GM18520 (cell line): Measurements from ENCODE around the gene KAT8.

ENCODE experiments used
- ATAC-seq: cut with Tn5 transposase; IDR thresholded peaks from one replicate; pipeline ENCODE4 v1.9.1; 2021; ENCODE audit not compliant: unreplicated experiment

The KAT8 gene

DNA sequence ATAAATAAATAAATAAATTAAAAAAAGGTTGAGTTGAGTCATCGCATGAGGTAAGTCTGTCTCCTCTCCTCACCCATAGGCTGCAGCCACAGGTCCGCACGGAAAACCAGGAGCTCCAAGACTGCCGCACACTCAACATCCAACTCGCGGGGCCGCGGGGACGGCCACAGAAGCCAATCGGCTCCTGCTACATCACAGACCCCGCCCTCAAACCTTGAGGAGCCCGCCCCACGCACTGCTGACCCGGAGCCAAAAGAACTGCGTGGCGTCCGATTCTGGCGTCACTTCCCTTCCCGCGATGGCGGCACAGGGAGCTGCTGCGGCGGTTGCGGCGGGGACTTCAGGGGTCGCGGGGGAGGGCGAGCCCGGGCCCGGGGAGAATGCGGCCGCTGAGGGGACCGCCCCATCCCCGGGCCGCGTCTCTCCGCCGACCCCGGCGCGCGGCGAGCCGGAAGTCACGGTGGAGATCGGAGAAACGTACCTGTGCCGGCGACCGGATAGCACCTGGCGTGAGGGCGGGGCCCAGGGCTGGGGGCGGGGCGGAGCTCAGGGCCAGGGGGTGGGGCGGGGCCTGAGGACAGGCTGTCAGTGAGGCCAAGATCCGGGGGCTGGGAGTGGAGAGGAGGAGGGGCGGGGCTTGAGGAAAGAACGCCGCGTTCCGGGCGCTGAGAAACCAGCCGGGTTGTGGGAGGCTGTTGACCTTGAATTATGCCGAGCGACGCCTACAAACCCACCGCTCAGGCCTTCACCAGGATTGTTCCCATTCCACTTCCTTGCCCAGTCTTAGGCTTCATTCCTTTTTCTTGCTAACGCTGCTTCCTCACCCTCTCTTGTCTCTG, at the start of gene KAT8:
Gene KAT8, plus strand, starts transcription at position 281 of the 839 bp plus-strand sequence. Its CDS starts 18 bp downstream, at position 299.
- ATAC-seq: peak; percentile 82

DNA sequence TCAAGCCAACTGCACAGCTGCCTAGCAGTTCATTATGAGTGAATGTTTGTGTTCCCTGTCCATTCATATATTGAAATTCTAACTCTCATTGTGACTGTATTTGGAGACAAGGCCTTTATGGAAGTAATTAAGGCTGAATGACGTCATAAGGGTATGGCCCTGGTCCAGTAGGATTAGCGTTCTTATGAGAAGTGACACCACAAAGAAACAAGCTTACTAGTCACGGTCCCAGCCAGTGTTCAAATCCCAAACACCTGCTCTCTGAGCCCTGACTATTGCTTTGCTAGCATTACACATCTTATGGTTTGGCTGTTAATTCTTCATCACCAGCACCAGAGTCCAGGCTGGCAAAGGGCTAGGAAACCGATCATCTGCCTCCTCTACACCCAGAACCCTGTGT, 45.6 kb upstream of the KAT8 start:
- no peak for ATAC-seq

- no peak for ATAC-seq
These were observed 44.8 kb upstream of the KAT8 start for GRCh38 chr16:31072540-31073141.

DNA sequence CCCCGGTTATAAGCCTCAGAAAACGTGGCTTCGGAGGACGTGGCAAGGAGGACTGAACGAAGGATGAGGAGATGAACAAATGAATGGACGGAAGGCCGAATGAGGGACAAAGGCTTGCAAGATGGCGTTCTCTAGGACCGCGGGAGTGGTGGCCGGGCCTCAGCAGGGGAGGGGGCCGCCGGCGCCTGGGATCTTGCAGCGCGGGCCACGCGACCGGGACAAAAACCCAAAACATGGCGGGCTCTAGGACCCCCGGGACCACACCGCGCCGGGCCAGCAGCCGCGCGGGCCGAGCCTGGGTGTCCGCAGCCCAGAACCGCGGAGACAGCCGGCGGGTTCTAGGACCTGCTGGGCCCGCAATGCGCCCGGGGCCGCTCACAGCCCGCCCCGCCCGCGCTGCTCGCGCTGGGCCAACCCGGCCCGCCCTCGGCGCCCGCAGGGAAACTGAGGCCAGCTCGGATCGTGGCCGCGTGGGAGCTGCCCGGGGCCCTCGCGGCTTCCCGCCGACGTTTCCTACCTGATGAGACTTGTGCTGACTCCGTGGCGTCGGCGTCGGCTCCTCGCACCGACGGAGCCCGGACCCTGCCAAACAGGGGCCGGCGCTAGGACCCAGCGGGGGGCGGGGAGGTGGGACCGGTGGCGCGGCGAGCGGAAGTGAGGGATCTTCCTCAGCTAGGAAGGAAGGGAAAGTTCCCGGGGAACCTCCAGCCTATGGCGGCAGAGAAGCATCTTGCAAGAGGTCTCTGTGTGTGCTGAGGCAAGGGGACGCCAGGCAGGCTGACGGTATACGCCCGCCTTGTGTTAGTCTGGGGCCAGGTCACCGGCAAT, 44.1 kb upstream of the KAT8 start:
- peak; percentile 40 for ATAC-seq

DNA sequence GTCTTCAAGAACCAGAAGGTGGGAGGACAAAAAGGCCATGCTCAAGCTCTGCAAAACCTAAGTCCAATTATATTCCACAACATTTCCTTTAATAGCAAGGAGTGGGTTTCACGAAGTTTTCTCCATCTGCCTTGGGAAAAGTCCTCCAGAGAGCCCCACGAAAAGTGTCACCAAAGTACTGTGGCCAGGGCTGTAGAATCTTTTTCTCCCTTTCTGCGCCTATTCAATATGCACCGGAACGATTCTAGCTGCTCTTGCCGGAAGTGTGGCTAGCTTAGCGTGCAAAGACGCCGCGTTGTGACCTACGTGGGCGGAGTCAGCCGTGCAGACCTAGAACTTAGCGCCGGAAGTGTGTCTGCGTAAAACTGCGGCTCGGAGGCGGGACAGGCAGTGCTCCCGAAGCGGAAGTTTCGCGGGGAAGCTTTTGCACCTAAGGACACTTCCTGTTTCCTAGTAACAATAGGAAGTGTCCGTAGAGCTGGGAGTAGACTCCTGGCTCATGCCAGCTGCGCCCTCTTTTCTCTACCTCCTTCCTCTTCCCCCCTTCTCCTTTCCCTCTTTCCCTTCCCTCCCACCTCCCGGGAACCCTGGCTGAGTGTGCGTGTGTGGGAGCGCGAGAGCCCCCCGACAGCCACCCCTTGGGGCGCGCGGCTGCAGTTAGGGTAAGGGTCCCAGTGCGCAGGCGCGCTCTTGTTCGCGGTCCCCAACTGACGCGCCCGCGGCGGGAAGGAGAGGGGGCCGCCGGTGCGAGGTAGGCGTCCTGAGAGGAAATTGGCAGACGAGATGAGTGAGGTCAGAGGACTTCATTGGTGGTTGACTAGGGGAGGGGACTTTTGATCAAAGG, 43.3 kb upstream of the KAT8 start, which contains the start of the genes ZNF646 and ZNF668:
Gene ZNF646, plus strand, starts transcription at position 453 of the 844 bp plus-strand sequence. CDS start 1,903 bp downstream, outside the sequence.
Gene ZNF668, minus strand, starts transcription at position 271 of the 844 bp plus-strand sequence. CDS start 9,781 bp downstream, outside the sequence.
- peak; percentile 57 for ATAC-seq

DNA sequence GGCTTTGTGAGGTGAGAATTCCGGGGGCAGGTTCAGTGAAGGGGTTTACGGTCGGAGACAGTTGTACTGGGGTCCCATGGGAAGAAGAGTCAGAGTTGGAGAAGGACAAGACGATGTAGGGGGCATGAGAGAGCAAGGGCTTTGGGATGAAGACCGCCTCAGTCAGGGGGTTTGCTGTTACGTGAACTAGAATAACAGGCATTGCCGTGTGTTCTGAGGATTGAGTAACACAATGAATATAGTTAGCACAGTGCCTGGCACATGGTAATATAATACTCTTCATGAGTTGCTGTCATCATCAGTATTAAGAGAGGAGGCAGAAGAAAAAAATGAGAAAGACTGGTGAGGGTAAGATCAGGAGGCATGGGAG, 42.7 kb upstream of the KAT8 start:
- no peak for ATAC-seq

DNA sequence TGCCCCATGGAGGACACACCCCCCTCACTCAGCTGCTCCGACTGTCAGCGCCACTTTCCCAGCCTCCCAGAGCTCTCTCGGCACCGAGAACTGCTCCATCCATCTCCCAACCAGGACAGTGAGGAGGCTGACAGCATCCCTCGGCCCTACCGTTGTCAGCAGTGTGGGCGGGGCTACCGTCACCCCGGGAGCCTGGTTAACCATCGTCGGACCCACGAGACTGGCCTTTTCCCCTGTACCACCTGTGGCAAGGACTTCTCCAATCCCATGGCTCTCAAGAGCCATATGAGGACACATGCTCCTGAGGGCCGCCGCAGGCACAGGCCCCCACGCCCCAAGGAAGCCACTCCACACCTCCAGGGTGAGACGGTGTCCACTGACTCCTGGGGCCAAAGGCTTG, 41.1 kb upstream of the KAT8 start:
- no peak for ATAC-seq

DNA sequence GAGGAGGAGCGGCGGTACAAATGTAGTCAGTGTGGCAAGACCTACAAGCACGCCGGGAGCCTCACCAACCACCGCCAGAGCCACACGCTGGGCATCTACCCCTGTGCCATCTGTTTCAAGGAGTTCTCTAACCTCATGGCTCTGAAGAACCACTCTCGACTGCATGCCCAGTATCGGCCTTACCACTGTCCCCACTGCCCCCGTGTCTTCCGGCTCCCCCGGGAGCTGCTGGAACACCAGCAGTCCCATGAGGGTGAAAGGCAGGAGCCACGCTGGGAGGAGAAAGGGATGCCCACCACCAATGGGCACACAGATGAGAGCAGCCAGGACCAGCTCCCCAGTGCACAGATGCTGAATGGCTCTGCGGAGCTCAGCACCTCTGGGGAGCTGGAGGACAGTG, 40.4 kb upstream of the KAT8 start:
- ATAC-seq: no peak

DNA sequence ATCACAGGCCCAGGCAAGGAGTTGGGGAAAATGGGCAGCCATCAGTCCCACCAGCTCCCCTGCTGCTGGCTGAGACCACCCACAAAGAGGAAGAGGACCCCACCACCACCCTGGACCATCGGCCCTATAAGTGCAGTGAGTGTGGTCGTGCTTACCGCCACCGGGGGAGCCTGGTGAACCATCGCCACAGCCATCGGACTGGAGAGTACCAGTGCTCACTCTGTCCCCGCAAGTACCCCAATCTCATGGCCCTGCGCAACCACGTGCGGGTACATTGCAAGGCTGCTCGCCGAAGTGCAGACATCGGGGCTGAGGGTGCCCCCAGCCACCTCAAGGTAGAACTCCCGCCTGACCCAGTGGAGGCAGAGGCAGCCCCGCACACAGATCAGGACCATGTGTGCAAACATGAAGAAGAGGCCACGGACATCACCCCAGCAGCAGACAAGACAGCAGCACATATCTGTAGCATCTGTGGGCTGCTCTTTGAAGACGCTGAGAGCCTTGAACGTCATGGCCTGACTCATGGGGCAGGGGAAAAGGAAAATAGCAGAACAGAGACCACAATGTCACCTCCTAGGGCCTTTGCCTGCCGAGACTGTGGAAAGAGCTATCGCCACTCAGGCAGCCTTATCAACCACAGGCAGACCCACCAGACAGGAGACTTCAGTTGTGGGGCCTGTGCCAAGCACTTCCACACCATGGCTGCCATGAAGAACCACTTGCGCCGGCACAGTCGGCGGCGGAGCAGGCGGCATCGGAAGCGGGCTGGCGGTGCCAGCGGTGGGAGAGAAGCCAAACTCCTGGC, 39.7 kb upstream of the KAT8 start:
- ATAC-seq: no peak

DNA sequence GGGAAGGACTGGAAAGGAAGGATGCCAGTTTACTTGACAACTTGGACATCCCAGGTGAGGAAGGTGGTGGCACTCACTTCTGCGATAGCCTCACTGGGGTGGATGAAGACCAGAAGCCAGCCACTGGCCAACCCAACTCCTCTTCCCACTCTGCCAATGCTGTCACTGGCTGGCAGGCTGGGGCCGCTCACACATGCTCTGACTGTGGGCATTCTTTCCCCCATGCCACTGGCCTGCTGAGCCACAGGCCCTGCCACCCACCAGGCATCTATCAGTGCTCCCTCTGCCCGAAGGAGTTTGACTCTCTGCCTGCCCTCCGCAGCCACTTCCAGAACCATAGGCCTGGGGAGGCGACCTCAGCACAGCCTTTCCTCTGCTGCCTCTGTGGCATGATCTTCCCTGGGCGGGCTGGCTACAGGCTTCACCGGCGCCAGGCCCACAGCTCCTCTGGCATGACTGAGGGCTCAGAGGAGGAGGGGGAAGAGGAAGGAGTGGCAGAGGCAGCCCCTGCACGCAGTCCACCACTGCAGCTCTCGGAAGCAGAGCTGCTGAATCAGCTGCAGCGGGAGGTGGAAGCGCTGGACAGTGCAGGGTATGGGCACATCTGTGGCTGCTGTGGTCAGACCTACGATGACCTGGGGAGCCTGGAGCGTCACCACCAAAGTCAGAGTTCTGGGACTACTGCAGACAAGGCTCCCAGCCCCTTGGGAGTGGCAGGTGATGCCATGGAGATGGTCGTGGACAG, 38.7 kb upstream of the KAT8 start:
- ATAC-seq: no peak

DNA sequence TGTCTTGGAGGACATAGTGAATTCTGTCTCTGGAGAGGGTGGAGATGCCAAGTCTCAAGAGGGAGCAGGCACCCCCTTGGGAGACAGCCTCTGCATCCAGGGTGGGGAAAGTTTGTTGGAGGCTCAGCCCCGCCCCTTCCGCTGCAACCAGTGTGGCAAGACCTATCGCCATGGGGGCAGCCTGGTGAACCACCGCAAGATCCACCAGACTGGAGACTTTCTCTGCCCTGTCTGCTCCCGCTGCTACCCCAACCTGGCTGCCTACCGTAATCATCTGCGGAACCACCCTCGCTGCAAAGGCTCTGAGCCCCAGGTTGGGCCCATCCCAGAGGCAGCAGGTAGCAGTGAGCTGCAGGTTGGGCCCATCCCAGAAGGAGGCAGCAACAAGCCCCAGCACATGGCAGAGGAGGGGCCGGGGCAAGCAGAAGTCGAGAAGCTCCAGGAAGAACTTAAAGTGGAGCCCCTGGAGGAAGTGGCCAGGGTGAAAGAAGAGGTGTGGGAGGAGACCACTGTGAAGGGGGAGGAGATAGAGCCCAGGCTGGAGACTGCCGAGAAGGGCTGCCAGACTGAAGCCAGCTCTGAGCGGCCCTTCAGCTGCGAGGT, 38.0 kb upstream of the KAT8 start:
- ATAC-seq: no peak

DNA sequence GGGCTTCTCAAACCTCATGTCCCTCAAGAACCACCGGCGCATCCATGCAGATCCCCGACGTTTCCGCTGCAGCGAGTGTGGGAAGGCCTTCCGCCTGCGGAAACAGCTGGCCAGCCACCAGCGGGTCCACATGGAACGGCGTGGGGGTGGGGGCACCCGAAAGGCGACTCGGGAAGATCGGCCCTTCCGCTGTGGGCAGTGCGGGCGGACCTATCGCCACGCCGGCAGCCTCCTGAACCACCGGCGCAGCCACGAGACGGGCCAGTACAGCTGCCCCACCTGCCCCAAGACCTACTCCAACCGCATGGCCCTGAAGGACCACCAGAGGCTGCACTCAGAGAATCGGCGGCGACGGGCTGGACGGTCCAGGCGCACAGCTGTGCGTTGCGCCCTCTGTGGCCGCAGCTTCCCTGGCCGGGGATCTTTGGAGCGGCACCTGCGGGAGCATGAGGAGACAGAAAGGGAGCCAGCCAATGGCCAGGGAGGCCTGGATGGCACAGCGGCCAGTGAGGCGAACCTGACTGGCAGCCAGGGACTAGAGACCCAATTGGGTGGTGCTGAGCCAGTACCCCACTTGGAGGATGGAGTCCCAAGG, 37.3 kb upstream of the KAT8 start:
- ATAC-seq: no peak

GRCh38 chr16:31080756-31081419, 36.6 kb upstream of the KAT8 start:
- no peak for ATAC-seq

GRCh38 chr16:31081428-31082351, 35.8 kb upstream of the KAT8 start:
- no peak for ATAC-seq

GRCh38 chr16:31082368-31083045, 35.0 kb upstream of the KAT8 start:
- no peak for ATAC-seq

GRCh38 chr16:31083081-31083480, 34.4 kb upstream of the KAT8 start:
- ATAC-seq: no peak
